GM19463 (cell line): ENCODE data around the gene HEXIM2.
"Not testable (repeated sequence)": the region's sequence is repeated elsewhere in the genome, so short reads cannot be mapped to it uniquely, and the experiment has no call there.

ENCODE experiments used
- ATAC-seq: cut with Tn5 transposase; IDR thresholded peaks from one replicate; pipeline ENCODE4 v1.9.1; 2021; ENCODE audit warnings: mild to moderate bottlenecking, moderate library complexity; ENCODE audit not compliant: unreplicated experiment

The HEXIM2 gene, protein sequence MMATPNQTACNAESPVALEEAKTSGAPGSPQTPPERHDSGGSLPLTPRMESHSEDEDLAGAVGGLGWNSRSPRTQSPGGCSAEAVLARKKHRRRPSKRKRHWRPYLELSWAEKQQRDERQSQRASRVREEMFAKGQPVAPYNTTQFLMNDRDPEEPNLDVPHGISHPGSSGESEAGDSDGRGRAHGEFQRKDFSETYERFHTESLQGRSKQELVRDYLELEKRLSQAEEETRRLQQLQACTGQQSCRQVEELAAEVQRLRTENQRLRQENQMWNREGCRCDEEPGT

GRCh38 chr17:45161288-45162024 is at the start of gene HEXIM2:
HEXIM2 (plus strand) TSS chr17:45161875; CDS start chr17:45162794, 919 bp downstream.
- ATAC-seq: peak; percentile 92

DNA sequence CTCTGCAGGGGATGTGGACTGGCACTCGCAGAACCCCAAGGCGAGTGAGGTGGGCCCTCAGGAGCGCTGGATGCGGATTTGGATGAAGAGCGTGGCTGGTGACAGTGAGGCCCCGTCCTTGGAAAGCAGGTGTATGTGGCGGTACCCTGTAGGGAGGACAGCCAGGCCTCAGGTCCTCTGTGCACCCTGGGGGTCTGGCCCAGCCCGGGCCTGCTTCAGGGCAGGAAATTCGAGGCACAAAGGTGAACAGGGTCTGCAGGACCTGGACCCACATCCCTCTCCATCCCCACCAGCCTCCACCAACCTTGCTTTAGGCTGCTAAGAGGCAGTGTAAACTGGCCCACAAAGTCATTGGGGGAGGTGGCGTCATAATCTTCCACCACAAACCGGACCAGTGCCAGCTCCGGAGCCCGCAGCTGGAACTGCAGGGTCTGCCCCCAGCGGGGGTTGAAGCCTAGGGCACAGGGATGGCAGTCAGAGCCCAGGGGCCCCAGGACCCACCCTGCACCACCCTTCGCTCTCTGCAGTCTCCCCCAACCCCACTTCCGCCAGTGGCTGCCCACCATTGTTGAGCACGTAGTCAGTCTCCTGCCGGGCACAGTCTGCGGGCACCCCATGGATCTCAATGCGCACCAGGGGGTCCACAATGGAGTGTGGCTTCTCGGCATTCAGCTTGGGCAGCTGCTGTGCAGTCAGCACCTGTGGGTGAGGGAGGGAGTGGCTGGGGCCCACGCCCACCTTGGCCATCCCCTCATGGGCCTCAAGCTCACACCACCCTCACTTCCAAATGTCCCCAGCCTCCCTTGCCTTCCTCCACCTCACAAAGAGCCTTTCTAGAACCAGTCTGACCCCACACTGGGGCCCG is 48.9 kb upstream of the HEXIM2 start:
- ATAC-seq: no peak

DNA sequence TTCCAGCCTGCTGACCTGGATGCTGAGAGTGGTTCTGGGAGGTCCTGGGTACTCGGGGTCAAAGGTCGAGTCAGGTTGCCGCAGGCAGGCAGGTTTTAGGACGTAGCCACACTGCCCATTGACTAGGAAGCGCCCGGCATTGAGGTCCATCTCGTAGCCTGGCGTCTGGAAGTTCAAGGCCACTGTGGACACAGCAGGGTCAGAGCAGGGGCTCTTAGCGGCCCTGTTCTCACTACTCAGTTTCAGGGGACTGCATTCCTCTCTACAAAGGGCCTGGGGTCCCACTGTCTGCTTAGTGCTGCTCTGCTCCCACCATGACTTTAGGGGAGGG is 48.3 kb upstream of the HEXIM2 start:
- ATAC-seq: no peak

GRCh38 chr17:45114117-45114932 is 47.4 kb upstream of the HEXIM2 start:
- no peak for ATAC-seq

DNA sequence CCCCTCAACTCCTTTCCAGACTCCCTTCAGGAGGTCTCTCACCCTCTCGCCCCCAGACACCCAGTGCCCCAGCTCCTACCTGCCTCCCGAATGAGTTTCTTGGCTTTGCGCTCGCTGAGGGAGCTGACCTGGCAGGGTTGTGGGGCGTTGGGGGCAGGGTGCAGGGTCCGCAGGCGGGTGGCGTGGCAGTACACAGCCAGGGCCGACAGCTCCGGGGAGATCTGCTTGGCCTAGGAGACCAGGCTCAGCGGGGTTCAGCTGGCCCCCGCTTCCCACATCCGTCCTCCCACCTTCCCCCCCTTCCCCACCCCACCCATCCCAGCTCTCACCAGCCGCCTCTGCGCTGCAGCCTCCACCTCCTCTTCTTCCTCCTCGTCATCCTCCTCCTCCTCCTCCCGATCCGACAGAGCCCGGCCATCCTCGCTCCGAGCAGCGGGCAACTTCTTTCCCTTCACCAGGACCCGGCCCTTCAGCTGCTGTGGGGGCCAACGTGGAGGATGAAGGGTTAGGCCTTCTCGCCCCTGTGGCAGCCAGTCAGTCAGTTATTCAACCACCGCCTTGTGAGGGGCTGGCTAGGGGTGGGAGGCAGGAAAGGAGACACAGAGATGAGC is 46.6 kb upstream of the HEXIM2 start:
- no peak for ATAC-seq

DNA sequence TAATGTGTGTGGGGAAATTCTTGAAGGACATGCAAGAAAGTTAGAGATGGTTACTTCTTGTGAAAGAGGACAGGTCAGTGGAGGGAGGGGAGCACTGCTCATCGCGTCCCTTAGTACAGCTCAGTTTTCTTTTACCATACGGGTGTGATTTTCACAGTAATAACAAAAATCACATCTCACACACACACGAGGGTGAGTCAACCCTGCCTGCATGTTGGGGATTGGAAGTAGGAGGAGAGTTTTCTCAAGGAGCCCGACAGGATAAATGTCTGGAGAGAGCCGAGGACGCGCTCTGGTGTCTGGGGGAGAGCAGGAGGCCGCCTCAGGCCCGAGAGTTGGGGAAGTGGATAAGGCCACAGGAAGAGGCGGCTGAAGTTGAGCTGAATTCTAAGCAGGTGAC is 45.8 kb upstream of the HEXIM2 start:
- no peak for ATAC-seq

- ATAC-seq: no peak
Measured at GRCh38 chr17:45116434-45117016, 45.1 kb upstream of the HEXIM2 start.

DNA sequence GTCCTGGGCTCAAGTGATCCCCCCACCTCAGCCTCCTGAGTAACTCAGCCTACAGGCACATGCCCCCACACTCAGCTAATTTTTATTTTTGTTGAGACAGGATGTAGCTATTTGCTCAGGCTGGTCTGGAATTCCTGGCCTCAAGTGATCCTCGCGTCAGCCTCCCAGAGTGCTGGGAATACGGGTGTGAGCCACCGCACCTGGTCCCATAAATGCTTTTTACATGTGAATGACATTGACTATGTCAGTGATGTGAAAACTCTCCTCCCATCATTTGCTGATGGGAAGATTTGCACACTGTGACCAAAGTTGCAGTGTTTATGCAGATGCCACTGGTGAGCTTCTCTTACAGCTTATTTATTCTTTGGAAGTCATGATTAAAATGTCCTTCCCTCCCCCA is 44.3 kb upstream of the HEXIM2 start:
- ATAC-seq: no peak

- no peak for ATAC-seq
Measured at GRCh38 chr17:45117848-45118646, 43.6 kb upstream of the HEXIM2 start.

DNA sequence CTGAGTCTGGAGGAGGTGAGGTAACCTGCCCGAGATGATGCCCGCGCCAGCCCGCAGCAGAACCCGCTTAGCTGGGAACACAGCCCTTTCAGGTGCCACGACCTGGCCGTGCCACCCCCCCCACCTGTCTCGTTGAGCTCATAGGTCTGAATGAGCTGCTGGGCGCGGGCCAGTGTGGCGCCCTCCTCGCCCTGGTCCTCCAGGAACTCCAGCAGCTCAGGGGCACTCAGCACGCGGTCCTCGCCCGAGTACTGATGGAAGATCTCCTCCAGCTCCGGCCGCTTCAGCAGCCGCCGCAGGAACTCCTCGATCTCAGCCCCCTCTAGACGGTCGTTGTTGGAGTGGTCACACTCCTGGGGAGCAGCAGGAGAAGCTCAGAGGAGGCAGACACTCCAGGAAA is 43.0 kb upstream of the HEXIM2 start:
- ATAC-seq: no peak

- ATAC-seq: no peak
Measured at GRCh38 chr17:45119964-45120363, 41.7 kb upstream of the HEXIM2 start.

GRCh38 chr17:45120558-45120957 is 41.1 kb upstream of the HEXIM2 start:
- ATAC-seq: no peak

DNA sequence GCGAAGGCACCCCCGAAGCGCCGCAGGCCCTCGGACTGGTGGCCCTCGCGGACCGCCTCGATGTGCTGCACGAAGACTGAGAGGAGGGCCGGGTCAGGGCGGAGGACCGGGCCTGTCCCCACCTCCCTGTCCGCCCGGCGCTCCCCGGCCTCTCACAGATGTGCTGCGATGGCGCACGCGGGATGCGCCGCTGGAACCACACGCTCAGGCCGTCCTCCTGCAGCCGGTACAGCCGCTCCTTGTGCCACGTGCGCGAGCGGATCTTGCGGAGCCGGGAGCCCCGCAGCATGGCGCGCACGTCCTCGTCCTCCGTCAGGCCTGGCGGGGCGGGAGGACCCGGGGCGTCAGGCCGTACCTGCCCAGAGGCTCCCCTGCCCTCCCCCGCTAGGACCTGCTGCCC is 40.6 kb upstream of the HEXIM2 start:
- no peak for ATAC-seq

DNA sequence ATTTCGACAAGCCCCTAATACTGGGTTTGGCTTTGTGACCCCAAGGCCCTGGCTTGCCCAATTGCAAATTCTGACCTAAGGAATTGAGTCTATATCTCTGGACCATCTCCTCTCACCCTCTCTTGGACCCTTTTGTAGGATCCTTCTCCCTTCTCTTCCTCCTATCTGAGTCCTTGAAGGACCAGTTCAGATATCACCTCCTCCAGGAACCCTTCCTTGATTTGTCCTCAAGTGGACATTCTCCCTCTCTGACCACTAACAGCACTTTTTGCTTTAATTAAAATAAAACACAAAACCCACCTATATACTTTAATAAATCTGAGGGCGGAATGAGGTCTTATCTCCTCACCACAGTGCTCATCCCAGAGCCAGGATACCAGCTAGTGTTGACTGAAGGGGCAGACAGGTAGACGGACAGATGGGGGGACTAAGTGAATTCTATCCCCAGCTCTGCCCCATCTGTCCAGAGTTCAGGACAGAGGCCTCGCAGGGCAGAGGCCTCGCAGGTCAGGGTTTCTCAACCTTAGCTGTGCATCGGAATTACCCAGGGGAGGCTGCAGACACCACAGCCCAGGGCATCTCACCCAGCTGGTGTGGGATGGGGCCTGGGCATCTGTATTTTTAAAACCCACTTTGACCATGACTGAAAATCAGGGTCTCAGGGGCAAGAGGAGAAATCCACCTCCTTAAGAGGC is 38.5 kb upstream of the HEXIM2 start:
- no peak for ATAC-seq

- ATAC-seq: no peak
Measured at GRCh38 chr17:45123930-45124796, 37.5 kb upstream of the HEXIM2 start.

DNA sequence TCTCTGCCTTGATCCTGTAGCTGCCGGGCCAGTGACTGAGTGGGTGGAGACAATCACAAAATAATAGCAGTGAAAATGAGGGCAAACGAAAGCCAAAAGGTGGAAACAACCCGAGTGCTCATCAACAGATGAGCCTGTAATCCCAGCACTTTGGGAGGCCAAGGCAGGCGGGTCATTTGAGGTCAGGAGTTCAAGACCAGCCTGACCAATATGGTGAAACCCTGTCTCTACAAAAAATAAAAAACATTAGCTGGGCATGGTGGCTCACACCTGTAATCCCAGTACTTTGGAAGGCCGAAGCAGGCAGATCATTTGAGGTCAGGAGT is 36.9 kb upstream of the HEXIM2 start:
- not testable (repeated sequence) for ATAC-seq

GRCh38 chr17:45125509-45125908 is 36.2 kb upstream of the HEXIM2 start:
- ATAC-seq: no peak

- no peak for ATAC-seq
Measured at GRCh38 chr17:45127207-45127547, 34.5 kb upstream of the HEXIM2 start.
